ENCODE measurements around the gene OPRL1.

Gene OPRL1

DNA sequence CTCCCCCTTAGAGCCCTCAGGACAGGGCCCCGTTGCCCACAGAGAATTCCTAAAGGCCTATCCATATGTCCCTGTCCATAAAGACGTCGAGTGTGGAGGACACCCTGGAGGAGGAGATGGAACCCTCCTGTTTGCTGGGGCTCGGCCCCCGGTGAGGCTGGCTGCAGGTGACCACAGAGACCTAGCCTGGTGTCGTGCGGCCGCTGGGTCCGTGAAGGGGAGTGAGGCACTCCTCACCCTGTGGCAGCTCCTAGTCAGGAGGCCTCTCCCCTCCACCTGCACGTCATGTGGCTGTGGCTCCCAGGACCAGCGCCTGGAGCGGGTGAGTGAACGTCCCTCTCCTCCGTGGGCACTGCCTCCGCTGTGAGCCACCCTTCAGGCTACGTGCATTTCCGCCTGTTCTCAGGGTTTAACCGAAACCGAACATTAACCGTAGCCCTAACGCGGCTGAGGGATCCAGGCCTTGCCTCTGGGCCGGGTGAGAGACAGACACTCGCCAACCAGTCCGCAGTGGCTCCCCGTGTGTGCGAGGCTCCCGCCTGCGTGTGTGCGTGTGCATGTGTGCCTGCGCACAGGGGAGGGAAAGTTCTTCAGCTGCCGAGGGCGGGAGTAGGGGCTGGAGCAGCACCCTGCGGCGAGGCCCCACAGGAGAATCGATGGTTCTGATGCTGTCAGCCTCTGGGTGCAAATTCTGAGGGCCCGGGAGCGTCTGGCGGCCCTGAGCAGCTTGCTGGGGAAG, 22.8 kb upstream of the OPRL1 start:
- no peak for DNase-seq

DNA sequence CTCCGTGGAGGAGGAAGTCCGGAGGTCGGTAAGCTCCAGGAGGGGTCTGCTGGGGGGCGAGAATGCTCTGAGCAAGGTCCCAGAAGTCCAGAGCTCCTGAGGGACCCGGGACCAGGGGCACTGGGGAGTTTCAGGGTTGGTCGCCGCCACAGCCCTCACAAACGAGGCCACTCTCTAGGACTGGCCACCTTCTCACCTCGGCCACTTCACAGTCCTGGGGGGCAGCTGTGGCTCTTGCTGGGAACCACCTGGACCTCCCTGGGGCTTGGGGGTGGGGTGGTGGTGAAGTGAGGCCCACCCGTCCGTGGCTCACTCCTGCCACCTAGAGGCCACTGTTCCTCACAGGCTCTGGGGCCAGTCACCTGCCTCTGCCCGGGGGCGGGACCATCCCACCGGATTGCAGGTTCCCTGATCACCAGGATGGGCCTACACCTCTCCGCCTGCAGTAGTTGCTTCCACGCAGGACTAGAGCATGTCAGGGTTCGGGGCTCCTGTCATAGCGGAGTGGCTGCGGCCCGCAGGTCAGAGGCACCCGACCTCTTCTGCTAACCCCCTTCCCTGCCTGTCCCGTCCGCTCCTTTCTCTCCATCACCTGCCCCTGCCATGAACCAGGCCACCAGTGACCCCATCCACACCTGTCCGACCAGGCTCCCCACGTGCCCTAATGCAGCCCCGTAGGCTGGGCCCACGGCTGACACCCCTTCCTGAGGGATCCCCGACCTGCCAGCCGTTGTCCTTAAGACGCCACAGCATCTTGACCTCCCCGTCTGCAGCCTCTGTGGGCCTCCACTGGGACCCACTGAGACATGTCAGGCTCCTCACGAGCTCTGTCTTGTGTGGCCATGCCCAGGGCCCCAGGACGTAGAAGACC, 22.0 kb upstream of the OPRL1 start:
- DNase-seq: peak; percentile 62 to 76 (median 70)

DNA sequence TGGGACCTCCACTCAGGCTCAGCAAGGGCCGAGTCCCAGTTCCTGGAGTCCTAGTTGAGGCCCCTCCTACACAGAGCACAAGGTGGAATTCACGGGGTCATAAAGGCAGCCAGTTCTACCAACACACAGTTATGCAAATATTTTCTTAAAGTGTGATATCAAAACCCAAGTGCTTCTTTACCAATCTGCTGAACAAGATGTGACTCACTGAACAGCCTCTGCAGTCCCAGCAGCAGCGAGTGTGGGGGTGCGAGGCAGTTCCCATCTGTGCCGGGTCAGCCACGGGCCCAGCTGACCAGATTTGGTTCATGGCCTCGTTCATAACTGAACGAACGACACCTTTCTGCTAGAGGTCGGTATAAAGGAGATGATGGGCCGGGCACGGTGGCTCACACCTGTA, 21.3 kb upstream of the OPRL1 start:
- DNase-seq: no peak

DNA sequence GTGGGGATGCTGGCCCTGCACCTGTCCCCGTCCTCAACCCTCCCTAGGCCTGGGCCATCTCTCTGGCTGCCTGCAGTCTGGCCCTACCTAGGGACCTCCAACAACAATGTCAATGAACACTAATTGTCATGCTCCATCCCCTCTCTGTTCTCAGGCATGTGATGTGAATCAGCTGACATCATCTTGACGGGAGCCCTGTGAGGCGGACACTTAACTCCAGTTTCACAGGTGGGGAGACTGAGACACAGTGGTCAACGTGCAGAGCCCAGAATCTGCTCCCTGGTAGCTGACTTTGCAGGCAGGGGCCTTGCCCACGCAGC, 17.6 kb upstream of the OPRL1 start:
- no peak for DNase-seq

DNA sequence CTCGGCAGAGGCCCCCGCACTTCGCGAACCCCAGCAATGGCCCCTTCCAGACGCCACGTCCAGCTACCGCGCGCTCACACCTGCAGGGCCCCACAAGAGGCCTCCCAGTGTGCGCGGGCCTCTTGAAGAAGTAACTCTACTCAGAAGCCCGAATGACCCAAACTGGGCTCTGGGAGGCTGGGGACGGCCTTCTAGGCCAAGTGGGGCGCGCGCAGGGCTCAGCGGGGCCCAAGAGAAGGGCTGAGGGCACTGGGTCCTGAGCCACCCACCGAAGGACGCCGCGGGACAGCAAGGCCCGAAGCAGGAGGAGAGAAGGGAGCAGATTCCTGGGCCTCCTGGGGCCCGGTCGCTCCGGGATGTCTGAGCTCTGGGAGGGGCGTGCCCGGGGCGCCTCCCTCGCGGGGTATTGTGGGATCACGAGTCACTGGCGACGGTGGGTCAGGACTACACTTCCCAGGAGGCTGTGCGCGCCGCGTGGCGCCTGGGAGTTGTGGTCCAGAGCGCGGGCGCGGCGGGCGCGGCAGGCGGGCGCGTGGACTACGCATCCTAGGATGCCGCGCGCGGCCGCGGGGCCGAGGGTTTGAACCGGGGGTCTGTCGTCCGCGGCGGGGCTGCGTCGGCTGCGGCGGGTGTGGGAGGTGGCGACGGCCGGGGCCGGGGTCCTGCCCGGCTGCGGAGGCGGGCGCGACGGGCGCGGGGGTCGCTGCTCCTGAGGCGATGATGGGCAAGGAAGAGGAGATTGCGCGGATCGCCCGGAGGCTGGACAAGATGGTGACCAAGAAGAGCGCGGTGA, 17.1 kb upstream of the OPRL1 start, which contains the start of gene TCEA2:
Gene TCEA2 (plus strand): TSS at position 603 of the 793 bp plus-strand sequence. CDS start 115 bp downstream, at position 718.
- DNase-seq: peak; percentile 89 to 92 (median 90)

DNA sequence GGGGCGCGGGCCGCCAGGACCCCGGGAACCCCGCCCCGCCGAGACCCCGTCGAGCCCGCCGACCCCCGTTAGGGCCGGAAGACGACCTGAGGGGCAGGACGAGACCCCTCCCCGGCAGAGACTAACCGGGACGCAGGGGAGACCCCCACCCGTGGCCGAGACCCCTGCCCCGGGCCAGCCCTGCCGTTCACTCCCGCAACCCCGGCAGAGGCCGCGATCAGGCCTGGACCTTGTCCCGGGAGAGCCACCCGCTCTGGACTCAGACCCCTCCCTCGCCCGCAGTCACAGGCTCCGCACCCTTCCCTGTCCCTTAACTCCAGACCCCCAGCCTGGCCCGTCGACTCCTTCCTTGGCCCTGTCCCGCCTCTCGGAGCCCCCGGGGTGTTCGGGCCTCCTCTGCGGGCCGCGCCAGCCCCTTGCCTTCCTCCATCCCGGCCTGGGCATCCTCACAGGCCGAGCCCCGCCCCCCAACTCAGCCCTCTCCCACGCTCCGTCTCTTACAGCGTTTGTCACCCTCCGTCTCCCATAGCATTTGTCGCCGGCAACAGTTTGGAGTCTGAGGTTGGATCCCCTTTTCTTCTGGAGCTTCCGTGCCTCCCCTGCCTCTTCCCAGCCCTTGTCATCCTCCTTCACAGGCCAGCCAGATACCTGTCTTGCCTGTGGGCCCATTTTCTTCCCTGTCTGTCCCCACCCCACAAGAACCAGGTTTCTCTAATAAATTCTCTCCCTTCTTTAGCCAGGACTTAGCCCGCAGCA, 16.3 kb upstream of the OPRL1 start:
- DNase-seq: no peak

DNA sequence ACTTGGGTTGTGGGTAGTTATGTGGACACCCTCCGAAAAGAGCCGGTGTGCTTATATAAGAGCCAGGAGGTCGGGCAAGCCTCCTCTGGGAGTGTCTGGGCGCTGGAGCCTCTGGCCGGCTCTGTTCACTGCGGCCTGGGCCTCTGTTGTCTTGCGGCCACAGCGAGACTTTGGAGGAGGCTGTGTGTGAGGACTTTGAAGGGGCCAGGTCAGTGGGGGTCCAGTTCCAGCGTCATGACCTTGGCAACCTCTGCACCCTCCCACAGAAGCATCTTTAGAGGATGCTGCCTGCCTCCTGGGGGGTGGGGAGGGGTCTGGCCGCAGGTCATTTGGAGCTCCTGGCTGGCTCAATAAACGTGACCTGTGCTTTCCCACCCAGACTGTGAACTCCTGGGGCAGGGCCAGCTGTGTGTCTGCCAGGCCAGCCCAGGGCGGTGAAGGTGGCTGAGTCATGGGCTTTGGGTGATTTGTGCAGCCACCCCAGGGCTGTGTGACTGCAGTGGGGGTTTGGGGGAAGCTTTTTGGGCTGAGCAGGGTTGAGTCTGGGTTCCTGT, 15.7 kb upstream of the OPRL1 start:
- DNase-seq: no peak

DNA sequence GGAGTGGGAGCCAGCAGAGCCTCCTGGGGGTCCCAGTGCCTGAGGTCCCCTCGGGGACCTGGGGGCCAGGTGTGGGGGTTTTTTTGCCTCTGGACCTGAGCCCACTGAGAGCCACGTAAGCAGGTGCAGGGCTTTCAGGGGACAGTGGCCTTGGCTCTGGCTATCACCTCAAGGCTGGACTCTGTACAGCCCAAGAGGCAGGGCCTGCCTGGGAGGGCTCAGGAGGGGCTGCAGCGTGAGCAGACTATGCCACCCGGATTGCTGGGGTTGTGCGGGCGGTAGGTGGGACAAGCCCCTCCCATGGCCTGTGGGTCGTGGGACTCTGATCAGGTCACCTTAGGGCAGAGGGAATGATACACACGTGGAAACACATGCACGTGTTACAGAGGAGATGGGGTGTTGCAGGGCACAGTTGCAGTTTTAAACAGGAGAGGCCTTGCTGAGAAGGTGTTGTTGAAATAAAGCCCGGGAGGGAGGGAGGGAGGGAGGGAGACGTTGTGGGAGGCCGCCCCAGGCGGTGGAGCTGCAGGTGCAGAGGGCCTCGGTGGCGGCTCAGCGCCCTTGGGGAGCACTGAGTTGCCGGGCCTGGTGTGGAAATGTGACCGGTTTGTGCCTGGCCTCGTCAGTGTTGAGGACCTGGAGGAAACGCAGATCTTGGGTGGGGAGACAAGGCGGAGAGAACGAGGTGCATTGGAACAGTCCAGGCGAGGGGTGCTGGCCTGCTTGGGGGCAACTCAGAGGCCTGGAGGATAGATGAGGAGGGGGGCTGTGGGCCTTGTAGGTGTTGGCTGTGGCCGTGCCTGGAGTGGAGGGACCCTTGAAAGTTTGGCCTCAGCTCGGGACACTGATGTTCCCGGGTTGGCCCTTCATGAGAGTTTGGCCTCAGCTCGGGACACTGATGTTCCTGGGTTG, 14.6 kb upstream of the OPRL1 start:
- no peak for DNase-seq

DNA sequence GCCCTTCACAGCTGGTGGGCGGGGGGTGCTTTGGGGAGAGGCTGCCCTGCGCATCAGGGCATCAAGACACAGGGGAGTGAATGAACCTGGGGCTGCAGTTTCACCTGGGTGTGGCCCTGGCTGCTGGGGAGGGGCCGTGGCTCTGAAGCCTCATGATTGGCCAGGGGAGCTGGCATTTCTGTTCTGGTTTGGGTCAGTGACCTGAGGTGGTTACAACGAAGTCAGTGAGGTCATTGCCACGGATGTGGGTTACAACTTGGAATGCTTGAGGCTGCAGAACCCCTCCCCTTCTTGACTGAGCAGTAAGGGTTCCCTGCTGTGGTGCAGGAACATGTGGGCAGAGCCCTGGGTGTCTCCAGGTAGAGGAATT, 13.9 kb upstream of the OPRL1 start:
- no peak for DNase-seq

DNA sequence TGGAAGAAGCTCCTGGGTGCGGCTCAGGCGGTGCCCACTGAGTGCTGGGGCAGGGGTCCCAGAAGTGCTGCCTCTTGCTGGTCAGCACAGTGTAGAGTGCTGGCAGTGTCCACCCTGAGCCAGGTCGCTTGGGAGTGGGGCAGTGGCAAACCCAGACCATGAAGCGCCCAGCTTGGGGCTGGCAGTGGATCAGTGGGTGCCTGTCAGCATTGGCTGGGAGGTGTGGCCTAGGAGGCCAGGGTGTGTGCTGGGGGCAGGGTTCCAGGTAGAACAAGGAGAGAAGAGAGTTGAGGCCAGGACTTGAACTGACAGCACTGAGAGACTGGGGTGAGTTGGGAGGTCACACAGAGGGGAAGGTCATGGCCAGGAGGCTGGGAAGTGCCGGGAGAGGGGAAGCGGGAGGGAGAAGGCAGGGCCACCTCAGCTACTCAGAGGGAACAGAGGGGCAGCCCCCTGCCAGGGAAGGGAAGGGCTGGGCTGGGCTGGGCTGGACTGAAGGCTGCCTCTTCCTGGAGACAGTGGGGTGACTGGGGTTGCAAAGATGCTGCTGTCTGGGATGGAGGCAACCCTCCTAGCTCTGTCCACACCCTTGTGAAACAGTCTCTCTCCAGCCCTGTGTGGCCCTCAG, 12.8 kb upstream of the OPRL1 start:
- DNase-seq: no peak

DNA sequence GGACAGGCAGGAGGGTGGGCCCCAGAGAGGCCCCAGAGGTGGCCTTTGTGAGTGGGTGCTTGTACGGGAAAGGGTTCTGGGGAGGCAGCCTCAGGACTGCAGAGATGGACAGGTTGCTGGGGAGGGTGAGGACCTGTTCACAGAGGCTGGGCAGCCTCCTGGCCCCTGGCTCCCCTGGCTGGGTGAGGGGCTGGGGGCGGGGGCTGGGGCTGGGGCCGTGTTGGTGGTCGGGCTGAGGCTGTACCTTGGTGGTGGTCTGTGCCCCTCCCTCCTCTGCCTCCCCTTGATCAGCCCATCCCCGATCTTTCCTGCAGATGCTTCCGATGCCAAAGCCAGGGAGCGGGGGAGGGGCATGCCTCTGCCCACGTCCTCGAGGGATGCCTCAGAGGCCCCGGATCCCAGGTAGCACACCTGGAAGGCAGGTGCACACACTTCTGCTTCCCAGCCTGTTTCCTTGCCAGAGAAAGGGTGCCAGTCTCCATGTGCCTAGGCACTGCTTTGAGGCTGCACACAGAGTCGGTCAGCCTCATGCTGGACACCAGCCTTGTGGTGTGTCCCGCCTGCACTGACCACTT, 12.1 kb upstream of the OPRL1 start:
- DNase-seq: no peak

DNA sequence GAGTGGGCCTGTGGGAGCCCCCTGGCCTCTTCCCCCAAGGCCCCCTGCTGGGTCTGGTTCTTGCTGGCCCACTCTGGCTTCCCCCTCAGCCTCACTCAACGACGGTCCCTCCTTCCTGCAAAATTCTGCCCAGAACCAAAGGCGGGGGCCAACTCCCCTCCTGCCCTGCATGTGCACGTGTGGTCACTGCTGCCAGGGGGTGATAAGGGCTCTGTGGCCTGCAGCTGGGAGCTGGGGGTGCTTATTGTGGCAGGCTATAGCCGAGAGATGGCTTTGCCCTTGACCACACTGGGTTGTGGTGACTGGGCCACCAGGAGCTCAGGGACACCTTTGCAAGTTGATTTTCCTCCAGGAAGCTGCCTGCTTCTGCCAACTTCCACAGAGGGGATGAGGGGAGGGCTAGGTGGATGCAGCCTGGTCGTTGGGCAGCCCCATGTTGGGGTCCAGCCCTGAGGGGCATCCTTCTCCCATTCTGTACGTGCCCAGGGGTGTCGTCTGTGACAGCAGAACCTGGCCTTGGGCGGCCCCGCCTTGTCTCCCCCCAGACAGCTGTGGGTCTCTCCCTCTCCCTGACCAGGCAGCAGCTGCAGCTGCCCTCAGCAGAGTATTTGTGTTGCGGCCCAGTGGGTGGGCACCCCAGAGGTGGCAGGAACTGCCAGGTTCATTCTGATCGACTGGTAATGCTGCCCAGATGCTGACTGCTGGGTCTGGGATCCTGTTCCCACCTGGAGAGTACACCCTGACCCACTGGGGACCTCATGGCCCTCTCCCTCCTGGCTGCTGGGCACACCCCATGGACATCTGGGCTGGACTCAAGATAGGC, 11.3 kb upstream of the OPRL1 start:
- no peak for DNase-seq

DNA sequence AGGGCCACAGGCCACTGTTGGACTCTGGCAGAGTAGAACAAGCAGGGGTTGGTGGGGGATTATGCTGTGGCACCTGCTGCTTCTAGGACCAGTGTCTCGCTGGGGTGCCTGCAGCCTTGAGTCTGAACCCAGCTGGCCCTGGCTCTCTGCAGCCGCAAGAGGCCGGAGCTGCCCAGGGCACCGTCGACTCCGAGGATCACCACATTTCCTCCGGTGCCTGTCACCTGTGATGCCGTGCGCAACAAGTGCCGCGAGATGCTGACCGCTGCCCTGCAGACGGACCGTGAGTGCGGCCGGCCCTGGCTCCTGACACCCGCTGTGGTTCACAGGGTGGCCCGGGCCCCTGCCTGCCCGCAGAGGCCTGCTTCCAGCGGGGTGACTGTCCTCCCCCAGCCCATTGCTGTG, 10.7 kb upstream of the OPRL1 start:
- no peak for DNase-seq

DNA sequence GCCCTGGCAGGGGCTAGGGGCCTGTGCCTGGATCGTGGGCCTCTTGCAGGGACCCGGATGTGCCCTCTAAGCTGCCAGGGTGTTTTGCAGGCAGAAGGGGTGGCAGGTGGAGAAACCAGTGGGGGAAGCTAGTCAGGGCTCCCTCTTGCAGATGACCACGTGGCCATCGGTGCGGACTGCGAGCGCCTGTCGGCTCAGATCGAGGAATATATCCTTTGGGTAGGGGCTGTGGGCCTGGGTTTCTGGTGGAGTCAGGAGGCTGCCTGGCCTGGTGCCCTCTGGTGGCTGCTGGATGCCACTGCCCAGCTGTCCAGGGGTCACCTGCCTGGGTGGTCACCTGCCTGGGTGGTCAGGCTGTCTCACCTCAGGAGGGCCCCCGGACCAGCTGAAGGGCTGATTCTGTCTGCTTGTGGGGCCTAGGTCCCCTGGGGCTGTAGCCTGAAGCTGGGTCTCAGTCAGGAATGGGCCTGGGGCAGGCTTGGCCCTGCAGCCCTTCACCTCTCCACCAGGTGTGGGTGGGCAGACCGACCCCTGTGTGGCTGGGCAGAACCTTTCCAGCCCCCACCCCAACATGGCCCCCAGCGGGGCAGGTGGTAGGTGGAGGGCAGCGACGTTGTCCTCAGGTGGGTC, 10.2 kb upstream of the OPRL1 start:
- no peak for DNase-seq

DNA sequence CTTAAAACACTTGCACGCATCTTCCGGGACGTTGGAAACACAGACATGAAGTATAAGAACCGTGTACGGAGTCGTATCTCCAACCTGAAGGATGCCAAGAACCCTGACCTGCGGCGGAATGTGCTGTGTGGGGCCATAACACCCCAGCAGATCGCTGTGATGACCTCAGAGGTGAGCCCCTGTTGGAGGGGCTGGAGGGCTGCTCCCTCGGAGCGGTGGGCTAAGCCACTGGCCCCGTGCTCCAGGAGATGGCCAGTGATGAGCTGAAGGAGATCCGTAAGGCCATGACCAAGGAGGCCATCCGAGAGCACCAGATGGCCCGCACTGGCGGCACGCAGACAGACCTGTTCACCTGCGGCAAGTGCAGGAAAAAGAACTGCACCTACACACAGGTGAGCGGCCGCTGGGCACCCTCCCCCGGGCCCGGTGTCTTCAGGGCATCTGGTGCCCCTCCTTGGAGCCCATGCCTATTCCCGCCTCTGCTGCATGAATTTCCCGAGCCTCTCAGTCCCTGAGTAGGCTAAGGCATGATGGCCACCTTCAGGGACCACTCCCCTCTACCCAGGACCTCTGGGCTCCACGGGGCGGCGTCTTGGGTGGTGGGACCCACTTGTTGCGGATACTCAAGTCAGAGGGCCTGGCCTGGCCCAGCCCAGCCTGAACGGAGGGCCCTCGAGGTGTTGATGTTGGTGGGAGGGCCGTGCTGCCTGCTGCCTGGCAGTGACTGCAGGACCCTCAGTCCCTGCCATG, 9.5 kb upstream of the OPRL1 start:
- no peak for DNase-seq

DNA sequence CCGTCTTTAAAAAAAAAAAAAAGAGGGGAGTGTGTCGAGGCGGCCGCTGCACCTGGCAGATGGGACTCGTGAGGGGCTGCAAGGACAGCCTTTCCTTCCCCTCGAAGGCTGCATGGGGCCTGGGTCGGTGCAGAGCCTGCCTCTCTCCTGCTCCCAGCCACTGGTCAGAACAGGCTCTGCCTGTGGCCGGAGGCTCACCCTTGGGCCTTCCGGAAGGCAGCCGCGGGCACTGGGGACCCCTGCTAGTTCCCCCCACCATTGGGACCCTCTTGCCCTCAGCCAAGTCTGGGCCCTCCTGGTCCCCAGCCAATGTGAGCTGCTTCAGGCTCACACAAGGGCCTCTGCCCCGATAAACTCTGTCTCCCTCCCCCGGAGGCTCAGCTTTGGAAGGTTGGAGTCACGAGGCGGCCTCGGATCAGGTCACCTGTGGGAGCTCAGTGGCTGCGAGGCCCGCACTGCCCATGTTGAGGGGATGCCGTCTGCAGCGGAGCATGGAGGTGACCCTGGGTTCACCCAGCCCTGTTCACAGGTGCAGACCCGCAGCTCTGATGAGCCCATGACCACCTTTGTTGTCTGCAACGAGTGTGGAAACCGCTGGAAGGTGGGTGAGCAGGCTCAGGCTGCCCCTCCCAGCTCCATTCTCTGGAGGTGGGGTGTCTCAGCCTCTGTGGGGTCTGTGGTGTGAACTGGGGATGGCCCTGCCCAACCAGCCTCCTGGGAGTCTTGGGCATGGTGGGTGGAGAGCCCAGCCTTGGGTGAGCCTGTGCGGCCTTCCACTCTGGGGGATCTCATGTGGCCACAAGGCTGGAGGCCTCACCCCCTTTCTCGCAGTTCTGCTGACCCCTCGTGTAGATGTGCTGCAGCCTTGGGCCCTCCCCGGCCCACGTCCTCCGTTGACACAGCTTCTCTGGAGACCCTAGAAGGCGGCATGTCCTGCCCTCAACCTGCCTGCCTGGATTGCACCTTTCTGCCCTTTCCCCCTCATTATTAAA, 8.2 kb upstream of the OPRL1 start:
- no peak for DNase-seq

DNA sequence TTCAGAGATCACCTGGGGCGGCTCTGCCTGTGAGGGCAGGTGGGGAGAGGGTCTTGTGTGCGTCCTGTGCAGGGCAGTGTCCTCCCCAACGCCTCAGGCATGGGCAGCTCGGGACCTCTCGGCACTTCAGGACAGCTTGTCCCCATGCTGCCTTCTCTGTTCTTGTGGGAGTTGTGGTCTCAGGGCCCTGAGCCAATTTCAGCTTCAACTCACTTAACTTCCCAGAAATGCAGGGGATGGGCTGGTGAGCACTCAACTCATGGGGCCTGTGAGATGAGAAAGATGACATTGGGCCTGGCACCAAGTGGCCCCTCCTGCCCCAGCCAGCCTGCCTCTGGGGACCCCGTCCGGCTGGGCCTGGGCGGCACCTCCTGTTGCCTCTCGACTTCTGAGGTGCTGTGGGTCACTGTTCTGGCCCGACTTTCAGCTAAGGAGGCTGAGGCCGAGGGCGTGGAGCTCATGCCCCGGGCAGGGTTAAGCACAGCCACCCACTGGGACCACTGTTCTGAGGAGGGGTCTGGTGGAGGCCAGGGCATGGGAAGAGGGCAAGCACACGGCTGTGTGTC, 7.3 kb upstream of the OPRL1 start:
- DNase-seq: no peak

All from activated CD4-positive, CD25-positive, alpha-beta regulatory T cell (primary cell).